NB4 (cell line): ENCODE data around the gene RBM18.

Experiments
- CTCF ChIP-seq: IDR thresholded peaks from one replicate; pipeline ENCODE4 v1.5.1; 2012; ENCODE audit warnings: low read depth, low read length
- MAX ChIP-seq: IDR thresholded peaks from 2 replicates; pipeline ENCODE4 v1.6.1; 2011; ENCODE audit warnings: low read depth, low read length
- POLR2A ChIP-seq: IDR thresholded peaks from 2 replicates; pipeline ENCODE4 v1.6.1; 2011; ENCODE audit warnings: mild to moderate bottlenecking; ENCODE audit not compliant: insufficient read length; ENCODE audit errors: extremely low read depth

- TF ChIP-seq CTCF (no peak), MAX (no peak), POLR2A (no peak)
Observed at GRCh38 chr9:122291458-122291857, 26.8 kb upstream of the RBM18 start.
